Stimulated activated CD4-positive, alpha-beta T cell treated with anti-CD3 and anti-CD28 coated beads, Interleukin-1b, Interleukin-23, amount 100 ng/mL, for 48 hours (primary cell): ENCODE data around the gene NLRP8.
"Not testable (repeated sequence)": the region's sequence is repeated elsewhere in the genome, so short reads cannot be mapped to it uniquely, and the experiment has no call there.

ENCODE experiments used
- DNase-seq: peaks from one replicate; pipeline ENCODE4 v3.0.0-alpha.2; 2020

The NLRP8 gene

DNA sequence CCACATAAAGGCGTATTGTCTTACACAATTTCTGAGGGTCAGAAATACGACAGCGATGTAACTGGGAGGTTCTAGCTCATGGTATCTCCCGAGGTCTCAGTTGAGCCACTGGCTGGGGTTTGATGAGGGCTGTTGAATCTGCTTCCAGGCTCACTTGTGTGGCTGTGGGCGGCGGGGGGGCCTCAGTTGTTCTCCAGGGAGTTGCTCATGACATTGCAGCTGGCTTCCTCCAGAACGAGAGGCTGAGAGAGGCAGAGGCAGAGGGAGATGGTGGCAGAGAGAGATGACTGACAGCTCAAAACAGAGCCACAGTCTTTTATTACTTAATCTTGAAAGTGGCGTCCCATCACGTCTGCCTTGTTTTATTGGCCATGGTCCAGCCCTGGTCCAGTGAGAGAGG is 32.8 kb downstream of the NLRP8 start:
- DNase-seq, result no peak

GRCh38 chr19:55985254-55985653 is 37.6 kb downstream of the NLRP8 start:
- no peak for DNase-seq

DNA sequence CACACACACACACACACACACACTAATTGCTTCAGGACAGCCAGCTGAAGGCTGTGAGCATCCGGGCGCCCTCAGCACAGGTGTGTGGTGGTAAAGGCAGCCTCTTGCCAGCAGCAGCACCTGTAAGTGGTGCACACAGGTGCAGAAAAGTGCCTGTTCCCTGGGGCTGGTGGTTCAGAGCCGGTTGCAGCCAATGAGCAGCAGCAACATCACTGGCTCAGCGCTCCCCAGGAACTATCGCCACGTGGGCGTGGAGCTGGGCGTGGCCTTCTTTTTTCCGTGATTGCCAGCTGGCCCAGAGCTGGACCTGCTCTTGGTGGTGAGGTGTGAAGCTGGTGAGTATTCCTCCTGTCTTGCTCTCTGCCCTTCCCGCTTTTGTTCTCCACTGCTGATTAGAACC is 38.9 kb downstream of the NLRP8 start, which contains the start of gene NLRP5:
NLRP5 (plus strand) TSS at position 289 of the 400 bp plus-strand sequence.
- no peak for DNase-seq

GRCh38 chr19:55990831-55991230 is 43.2 kb downstream of the NLRP8 start:
- no peak for DNase-seq

- no peak for DNase-seq
Measured at GRCh38 chr19:55993492-55993891, 45.9 kb downstream of the NLRP8 start.

DNA sequence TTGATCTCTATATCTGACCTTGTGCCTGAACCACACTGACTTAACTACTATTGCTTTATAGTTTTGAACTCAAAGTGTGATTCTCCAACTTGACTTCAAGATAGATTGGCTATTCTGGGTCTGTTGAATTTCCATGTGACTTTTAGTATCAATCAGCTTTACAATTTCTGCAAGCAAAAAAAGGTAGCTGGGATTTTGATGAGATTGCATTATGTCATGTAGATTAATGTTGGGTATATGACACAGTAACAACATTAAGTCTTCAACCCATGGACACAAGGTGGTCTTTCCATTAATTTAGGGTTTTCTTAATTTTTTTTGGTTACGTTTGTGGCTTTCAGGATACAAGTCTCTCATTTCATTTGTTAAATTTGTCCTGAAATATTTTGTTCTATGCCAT is 67.1 kb downstream of the NLRP8 start:
- no peak for DNase-seq

- no peak for DNase-seq
Measured at GRCh38 chr19:56015756-56016155, 68.1 kb downstream of the NLRP8 start.

DNA sequence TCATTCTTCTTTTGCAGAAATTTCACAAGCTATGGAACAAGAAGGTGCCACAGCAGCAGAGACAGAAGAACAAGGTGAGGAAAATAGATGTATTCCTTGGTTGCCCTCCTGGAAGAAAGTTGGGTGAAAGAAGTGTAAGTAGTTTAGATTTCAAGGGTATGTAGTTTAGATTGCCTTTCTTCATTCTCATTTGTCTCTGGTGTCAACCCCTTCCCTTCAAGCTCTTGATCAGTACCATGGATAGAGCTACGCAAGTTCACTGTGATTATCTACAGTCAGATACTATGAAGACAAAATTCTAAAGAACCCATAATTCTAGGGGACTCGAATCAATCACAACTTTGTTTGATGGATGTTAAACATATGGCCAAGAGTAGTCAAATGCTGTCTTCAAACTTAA is 71.7 kb downstream of the NLRP8 start:
- DNase-seq, result not testable (repeated sequence)

DNA sequence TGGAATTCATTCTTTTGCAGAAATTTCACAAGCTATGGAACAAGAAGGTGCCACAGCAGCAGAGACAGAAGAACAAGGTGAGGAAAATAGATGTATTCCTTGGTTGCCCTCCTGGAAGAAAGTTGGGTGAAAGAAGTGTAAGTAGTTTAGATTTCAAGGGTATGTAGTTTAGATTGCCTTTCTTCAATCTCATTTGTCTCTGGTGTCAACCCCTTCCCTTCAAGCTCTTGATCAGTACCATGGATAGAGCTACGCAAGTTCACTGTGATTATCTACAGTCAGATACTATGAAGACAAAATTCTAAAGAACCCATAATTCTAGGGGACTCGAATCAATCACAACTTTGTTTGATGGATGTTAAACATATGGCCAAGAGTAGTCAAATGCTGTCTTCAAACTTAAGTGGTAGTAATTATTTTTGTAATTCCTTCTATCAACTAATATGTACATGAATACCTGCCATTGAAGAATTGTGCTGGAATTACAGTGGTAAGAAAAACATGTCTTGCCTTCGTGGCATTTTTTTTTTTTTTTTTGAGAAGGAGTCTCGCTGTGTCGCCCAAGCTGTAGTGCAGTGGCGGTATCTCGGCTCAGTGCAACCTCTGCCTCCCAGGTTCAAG is 72.8 kb downstream of the NLRP8 start:
- DNase-seq, result not testable (repeated sequence)

GRCh38 chr19:56026769-56027168 is 79.1 kb downstream of the NLRP8 start:
- DNase-seq, result no peak
